Hepatocyte (in vitro differentiated cells): Measurements from ENCODE around the gene RDH16.

ENCODE experiments used
- EZH2 ChIP-seq: fragments of 200-600 bp; sonication (generic); IDR thresholded peaks from 2 replicates; pipeline ENCODE4 v1.6.1; 2016; ENCODE audit warnings: antibody characterized with exemption, mild to moderate bottlenecking, borderline replicate concordance
- TF ChIP-seq, protein P1 (sequence below): fragments of 200-600 bp; sonication (generic); IDR thresholded peaks from 2 replicates; pipeline ENCODE4 v1.5.1; 2016; ENCODE audit warnings: antibody characterized with exemption, mild to moderate bottlenecking; ENCODE audit not compliant: poor library complexity

DNA sequence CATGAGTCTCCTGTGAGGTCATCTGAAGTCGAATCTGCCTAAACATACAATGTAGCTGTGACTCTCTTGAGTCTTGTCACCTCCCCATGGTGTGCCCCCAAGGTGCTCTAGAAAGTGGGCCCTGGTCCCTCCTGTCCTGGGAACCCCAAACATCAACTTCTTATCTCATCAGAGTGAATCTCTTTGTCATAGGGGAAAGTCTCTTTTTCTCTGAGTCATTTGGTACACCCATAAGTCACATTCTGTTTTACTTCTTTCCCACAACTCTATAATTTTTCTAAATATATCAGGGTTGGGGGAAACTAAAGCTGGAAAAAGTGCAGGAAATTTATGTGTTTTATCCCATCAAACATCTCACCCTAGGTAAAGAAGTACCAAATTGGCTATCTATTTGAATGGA lies 36.1 kb downstream of the RDH16 start:
- TF ChIP-seq, protein P1, sequence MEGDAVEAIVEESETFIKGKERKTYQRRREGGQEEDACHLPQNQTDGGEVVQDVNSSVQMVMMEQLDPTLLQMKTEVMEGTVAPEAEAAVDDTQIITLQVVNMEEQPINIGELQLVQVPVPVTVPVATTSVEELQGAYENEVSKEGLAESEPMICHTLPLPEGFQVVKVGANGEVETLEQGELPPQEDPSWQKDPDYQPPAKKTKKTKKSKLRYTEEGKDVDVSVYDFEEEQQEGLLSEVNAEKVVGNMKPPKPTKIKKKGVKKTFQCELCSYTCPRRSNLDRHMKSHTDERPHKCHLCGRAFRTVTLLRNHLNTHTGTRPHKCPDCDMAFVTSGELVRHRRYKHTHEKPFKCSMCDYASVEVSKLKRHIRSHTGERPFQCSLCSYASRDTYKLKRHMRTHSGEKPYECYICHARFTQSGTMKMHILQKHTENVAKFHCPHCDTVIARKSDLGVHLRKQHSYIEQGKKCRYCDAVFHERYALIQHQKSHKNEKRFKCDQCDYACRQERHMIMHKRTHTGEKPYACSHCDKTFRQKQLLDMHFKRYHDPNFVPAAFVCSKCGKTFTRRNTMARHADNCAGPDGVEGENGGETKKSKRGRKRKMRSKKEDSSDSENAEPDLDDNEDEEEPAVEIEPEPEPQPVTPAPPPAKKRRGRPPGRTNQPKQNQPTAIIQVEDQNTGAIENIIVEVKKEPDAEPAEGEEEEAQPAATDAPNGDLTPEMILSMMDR = no peak
- no peak for TF ChIP-seq EZH2
